ENCODE results near the gene CMSS1.

Gene CMSS1

GRCh38 chr3:100023150-100023549 is 205.5 kb downstream of the CMSS1 start:
- Histone ChIP-seq H2AFZ (ENCODE audit: low read length) (no peak overlapping the region), H3K9me3 (ENCODE audit: insufficient read depth, low read depth, low read length) (no peaks in the 10 kb centered on the region), H3K4me3 (ENCODE audit: low read length, poor library complexity, severe bottlenecking) (no peak overlapping the region), H3K9me2 (replicated peaks; ENCODE audit: low read depth, low read length) (no peaks in the 10 kb centered on the region), H3F3A (ENCODE audit: low read depth) (no peaks in the 10 kb centered on the region), H3K4me2 (ENCODE audit: low read depth, low read length, poor library complexity, severe bottlenecking) (no peak overlapping the region), H3K4me1 (ENCODE audit: insufficient read depth, low read length, poor library complexity, severe bottlenecking) (peaks cover 27% of the 10 kb centered on the region), H4K20me1 (ENCODE audit: insufficient read depth, low read length, poor library complexity, severe bottlenecking) (no peaks in the 10 kb centered on the region), H3K79me2 (ENCODE audit: insufficient read depth, low read length) (no peaks in the 10 kb centered on the region), H3K27me3 (ENCODE audit: insufficient read depth, low read length, poor library complexity, severe bottlenecking) (no peaks in the 10 kb centered on the region), H3K9ac (ENCODE audit: low read depth, low read length, poor library complexity, severe bottlenecking) (no peak overlapping the region), H3K36me3 (ENCODE audit: insufficient read depth, low read length) (no peaks in the 10 kb centered on the region)
- TF ChIP-seq EZH2phosphoT487 (IDR thresholded peaks at IDR 0.05; ENCODE audit: borderline replicate concordance) = no peak
- no peak for TF ChIP-seq CTCF (conservative IDR thresholded peaks at IDR 0.05; ENCODE audit: low read length)

- no peak for TF ChIP-seq CTCF (conservative IDR thresholded peaks at IDR 0.05; ENCODE audit: low read length)
- TF ChIP-seq EZH2phosphoT487 (IDR thresholded peaks at IDR 0.05; ENCODE audit: borderline replicate concordance) = no peak
- Histone ChIP-seq H3K36me3 (ENCODE audit: insufficient read depth, low read length) (no peaks in the 10 kb centered on the region), H3K9ac (ENCODE audit: low read depth, low read length, poor library complexity, severe bottlenecking) (no peak overlapping the region), H3K79me2 (ENCODE audit: insufficient read depth, low read length) (no peaks in the 10 kb centered on the region), H3K9me2 (replicated peaks; ENCODE audit: low read depth, low read length) (no peaks in the 10 kb centered on the region), H3K4me1 (ENCODE audit: insufficient read depth, low read length, poor library complexity, severe bottlenecking) (peaks cover 22% of the 10 kb centered on the region), H3K4me2 (ENCODE audit: low read depth, low read length, poor library complexity, severe bottlenecking) (no peak overlapping the region), H3F3A (ENCODE audit: low read depth) (no peaks in the 10 kb centered on the region), H3K27me3 (ENCODE audit: insufficient read depth, low read length, poor library complexity, severe bottlenecking) (no peaks in the 10 kb centered on the region), H2AFZ (ENCODE audit: low read length) (no peak overlapping the region), H4K20me1 (ENCODE audit: insufficient read depth, low read length, poor library complexity, severe bottlenecking) (no peaks in the 10 kb centered on the region), H3K4me3 (ENCODE audit: low read length, poor library complexity, severe bottlenecking) (no peak overlapping the region), H3K9me3 (ENCODE audit: insufficient read depth, low read depth, low read length) (no peaks in the 10 kb centered on the region)
These were observed 205.9 kb downstream of the CMSS1 start for GRCh38 chr3:100023595-100023994.

GRCh38 chr3:100024520-100025303 is 207.1 kb downstream of the CMSS1 start:
- Histone ChIP-seq H3F3A (ENCODE audit: low read depth) (peaks cover under 1% of the 10 kb centered on the region; the same call in 1 of the 2 replicates), H3K9me3 (ENCODE audit: insufficient read depth, low read depth, low read length) (no peaks in the 10 kb centered on the region), H2AFZ (ENCODE audit: low read length) (no peak overlapping the region), H3K4me3 (ENCODE audit: low read length, poor library complexity, severe bottlenecking) (no peak overlapping the region), H3K27me3 (ENCODE audit: insufficient read depth, low read length, poor library complexity, severe bottlenecking) (no peaks in the 10 kb centered on the region), H3K79me2 (ENCODE audit: insufficient read depth, low read length) (no peaks in the 10 kb centered on the region), H3K9ac (ENCODE audit: low read depth, low read length, poor library complexity, severe bottlenecking) (no peak overlapping the region), H3K4me2 (ENCODE audit: low read depth, low read length, poor library complexity, severe bottlenecking) (no peak overlapping the region), H3K4me1 (ENCODE audit: insufficient read depth, low read length, poor library complexity, severe bottlenecking) (peaks cover 23% of the 10 kb centered on the region), H4K20me1 (ENCODE audit: insufficient read depth, low read length, poor library complexity, severe bottlenecking) (no peaks in the 10 kb centered on the region), H3K36me3 (ENCODE audit: insufficient read depth, low read length) (no peaks in the 10 kb centered on the region), H3K9me2 (replicated peaks; ENCODE audit: low read depth, low read length) (no peaks in the 10 kb centered on the region)
- TF ChIP-seq EZH2phosphoT487 (IDR thresholded peaks at IDR 0.05; ENCODE audit: borderline replicate concordance) (no peak), CTCF (conservative IDR thresholded peaks at IDR 0.05; ENCODE audit: low read length) (no peak)

Measured in Loucy (cell line).